Measurements from ENCODE around the gene ASB6. TPM values are rescaled to one million over a fixed set of nuclear protein-coding genes. Genes with fewer than 3 reads are reported as not detected.

Gene ASB6
- total RNA-seq, 6 donors from 2014 or later = 15.4 to 51.3 (median 21.9) TPM

- WGBS, 2 donors = 29 to 78% methylated on average over 2 to 6 of the region's 6 CpGs
- Histone ChIP-seq H3K27me3 (no peaks in the 10 kb centered on the region), H3K9me3 (no peaks in the 10 kb centered on the region), H3K36me3 (no peaks in the 10 kb centered on the region), H3K4me1 (peaks cover 38 to 47% (median 44%) of the 10 kb centered on the region in 4 donors), H3K4me3 (no peak overlapping the region), H3K27ac (peak overlapping the region; percentile 54 to 93 (median 86))
- ATAC-seq (ENCODE audit: low FRiP score in 2 of 2) (no peak), DNase-seq (no peak)
- TF ChIP-seq EP300 (IDR thresholded peaks at IDR 0.05) (no peak), CTCF (IDR thresholded peaks at IDR 0.05) (no peak), POLR2A (IDR thresholded peaks at IDR 0.05) (no peak), POLR2AphosphoS5 (IDR thresholded peaks at IDR 0.05) (no peak)
Measured at GRCh38 chr9:129607027-129607387, 34.9 kb downstream of the ASB6 start.

- DNase-seq (no peak), ATAC-seq (ENCODE audit: low FRiP score in 2 of 2) (no peak)
- TF ChIP-seq POLR2A (IDR thresholded peaks at IDR 0.05) (no peak), CTCF (IDR thresholded peaks at IDR 0.05) (no peak), EP300 (IDR thresholded peaks at IDR 0.05) (peak in 1 of 4 donors; percentile 59), POLR2AphosphoS5 (IDR thresholded peaks at IDR 0.05) (peak in 1 of 2 donors; percentile 54)
- 67 to 77% methylated on average over 14 to 15 of the region's 15 CpGs for WGBS, 2 donors
- no peaks in the 10 kb centered on the region for H3K36me3 ChIP-seq
- no peaks in the 10 kb centered on the region for H3K27me3 ChIP-seq
- H3K4me3 ChIP-seq = no peak overlapping the region
- peaks cover 38 to 47% (median 44%) of the 10 kb centered on the region in 4 donors for H3K4me1 ChIP-seq
- H3K9me3 ChIP-seq = no peaks in the 10 kb centered on the region
- peak overlapping the region; percentile 54 to 93 (median 86) for H3K27ac ChIP-seq
Measured at GRCh38 chr9:129606161-129607026, 35.6 kb downstream of the ASB6 start.

GRCh38 chr9:129604766-129605163, 37.2 kb downstream of the ASB6 start:
- DNase-seq (no peak), ATAC-seq (ENCODE audit: low FRiP score in 2 of 2) (no peak)
- no peaks in the 10 kb centered on the region for H3K9me3 ChIP-seq
- H3K27me3 ChIP-seq = no peaks in the 10 kb centered on the region
- H3K27ac ChIP-seq = no peak overlapping the region
- H3K4me3 ChIP-seq = no peak overlapping the region
- TF ChIP-seq POLR2A (IDR thresholded peaks at IDR 0.05) (no peak), CTCF (IDR thresholded peaks at IDR 0.05) (no peak)
- peaks cover 30 to 33% (median 32%) of the 10 kb centered on the region in 4 donors for H3K4me1 ChIP-seq
- WGBS, 2 donors = 63 to 64% methylated on average over 8 of the region's 8 CpGs
- H3K36me3 ChIP-seq = no peaks in the 10 kb centered on the region

- no peaks in the 10 kb centered on the region for H3K27me3 ChIP-seq
Measured at GRCh38 chr9:129604056-129604765, 37.7 kb downstream of the ASB6 start.

More at GRCh38 chr9:129604056-129604765, 37.7 kb downstream of the ASB6 start:
- TF ChIP-seq CTCF (IDR thresholded peaks at IDR 0.05) (no peak), POLR2A (IDR thresholded peaks at IDR 0.05) (no peak), EP300 (IDR thresholded peaks at IDR 0.05) (no peak)
- Histone ChIP-seq H3K4me1 (peaks cover 24 to 27% (median 27%) of the 10 kb centered on the region in 4 donors), H3K4me3 (no peak overlapping the region), H3K36me3 (no peaks in the 10 kb centered on the region), H3K27ac (no peak overlapping the region), H3K9me3 (no peaks in the 10 kb centered on the region)
- no peak for ATAC-seq (ENCODE audit: low FRiP score in 2 of 2)
- no peak for DNase-seq
- 76 to 87% methylated on average over 9 to 12 of the region's 12 CpGs for WGBS, 2 donors
